B cell (primary cell): Measurements from ENCODE around the gene BLACAT1.
"Not testable (repeated sequence)": the region's sequence is repeated elsewhere in the genome, so short reads cannot be mapped to it uniquely, and the experiment has no call there.

ENCODE experiments used
- CTCF ChIP-seq: fragments of 200-600 bp; IDR thresholded peaks from one replicate; pipeline ENCODE4 v1.8.0; 2022; ENCODE audit warnings: antibody characterized with exemption, mild to moderate bottlenecking
- EZH2 ChIP-seq: IDR thresholded peaks from 2 replicates; pipeline ENCODE4 v1.6.1; 2012; ENCODE audit warnings: borderline replicate concordance, low read depth, mild to moderate bottlenecking, moderate library complexity, low read length; ENCODE audit not compliant: insufficient read depth, poor library complexity, severe bottlenecking

- not testable (repeated sequence) for TF ChIP-seq CTCF, EZH2
Measured at GRCh38 chr1:205432692-205433091, 23.2 kb downstream of the BLACAT1 start.
